Stimulated activated memory B cell treated with anti-CD40 and anti-IgM and Interleukin-4, amounts not matched to agents 10 μg/mL and 1 μg/mL and 100 μg/mL, for 72 hours (primary cell): Measurements from ENCODE around the gene SLC5A12.

ENCODE experiments used
- ATAC-seq: fragments of 150-1000 bp; cut with Tn5 transposase; 2 replicates; pipeline ENCODE4 v1.10.0; 2021
- H3K27ac Mint-ChIP-seq: one replicate; pipeline ENCODE4 v1.8.0; 2022; ENCODE audit warnings: mild to moderate bottlenecking, mixed read lengths
- H3K27me3 Mint-ChIP-seq: one replicate; pipeline ENCODE4 v1.8.0; 2022; ENCODE audit warnings: mixed read lengths
- H3K36me3 Mint-ChIP-seq: one replicate; pipeline ENCODE4 v1.8.0; 2022; ENCODE audit warnings: mixed read lengths
- H3K4me1 Mint-ChIP-seq: one replicate; pipeline ENCODE4 v1.8.0; 2022; ENCODE audit warnings: mixed read lengths
- H3K4me3 Mint-ChIP-seq: one replicate; pipeline ENCODE4 v1.8.0; 2022; ENCODE audit warnings: mild to moderate bottlenecking, moderate library complexity, mixed read lengths
- H3K9me3 Mint-ChIP-seq: one replicate; pipeline ENCODE4 v1.8.0; 2022; ENCODE audit warnings: mixed read lengths

The SLC5A12 gene

DNA sequence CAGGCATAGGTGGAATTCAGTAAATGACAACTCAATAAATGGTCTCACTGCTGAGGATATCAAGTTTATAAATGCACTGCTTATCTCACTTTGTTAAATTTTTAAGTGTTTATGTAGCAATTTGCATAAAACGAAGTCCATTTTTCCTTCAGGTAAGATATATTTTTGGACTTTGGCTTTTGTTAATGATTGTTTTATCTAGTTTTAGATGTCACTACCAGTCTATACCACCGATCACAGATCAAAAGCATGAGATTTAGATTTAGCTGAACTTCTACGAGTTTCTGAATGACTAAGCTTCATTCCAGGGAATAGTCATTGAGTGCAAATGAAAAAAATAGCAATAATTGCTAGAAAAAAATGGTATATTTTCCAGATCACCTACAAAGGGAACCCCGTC lies 12.8 kb upstream of the SLC5A12 start:
- Mint-ChIP-seq H3K4me3 (no peak overlapping the region), H3K27ac (no peak overlapping the region), H3K36me3 (no peaks in the 10 kb centered on the region), H3K4me1 (no peaks in the 10 kb centered on the region), H3K27me3 (no peaks in the 10 kb centered on the region), H3K9me3 (peaks cover 4% of the 10 kb centered on the region)
- ATAC-seq: no peak

GRCh38 chr11:26731084-26731456 lies 9.2 kb upstream of the SLC5A12 start:
- Mint-ChIP-seq H3K4me1 (no peaks in the 10 kb centered on the region), H3K4me3 (no peak overlapping the region), H3K9me3 (peaks cover 4% of the 10 kb centered on the region), H3K27ac (no peak overlapping the region), H3K27me3 (no peaks in the 10 kb centered on the region), H3K36me3 (no peaks in the 10 kb centered on the region)
- ATAC-seq: no peak

- ATAC-seq: no peak
- no peaks in the 10 kb centered on the region for H3K36me3 Mint-ChIP-seq
- no peak overlapping the region for H3K4me3 Mint-ChIP-seq
- no peaks in the 10 kb centered on the region for H3K4me1 Mint-ChIP-seq
- peaks cover 4% of the 10 kb centered on the region for H3K9me3 Mint-ChIP-seq
- H3K27ac Mint-ChIP-seq: no peak overlapping the region
- no peaks in the 10 kb centered on the region for H3K27me3 Mint-ChIP-seq
Observed at GRCh38 chr11:26730414-26731083, 8.7 kb upstream of the SLC5A12 start.

DNA sequence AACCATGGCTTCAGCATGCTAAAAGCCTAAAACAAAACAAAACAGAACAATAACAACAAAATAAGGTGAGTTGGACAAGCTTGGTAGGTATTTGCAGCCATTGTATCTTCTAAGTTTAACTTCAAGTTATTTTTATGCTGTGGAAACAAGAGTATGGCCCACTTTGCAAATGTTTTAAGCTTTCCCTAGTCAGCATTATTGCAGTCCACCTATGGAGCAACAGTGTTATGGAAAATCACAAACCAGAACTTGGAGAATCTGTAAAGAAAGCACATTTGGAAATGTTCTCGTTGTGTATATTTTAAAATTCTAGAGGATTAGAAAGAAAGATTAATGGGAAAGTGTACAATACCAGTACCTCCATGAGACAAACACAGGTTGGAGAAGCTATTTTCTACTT lies 7.4 kb upstream of the SLC5A12 start:
- H3K4me3 Mint-ChIP-seq: no peak overlapping the region
- H3K27ac Mint-ChIP-seq: no peak overlapping the region
- H3K27me3 Mint-ChIP-seq: no peaks in the 10 kb centered on the region
- no peak for ATAC-seq
- peaks cover 5% of the 10 kb centered on the region for H3K9me3 Mint-ChIP-seq
- H3K4me1 Mint-ChIP-seq: no peaks in the 10 kb centered on the region
- H3K36me3 Mint-ChIP-seq: no peaks in the 10 kb centered on the region

DNA sequence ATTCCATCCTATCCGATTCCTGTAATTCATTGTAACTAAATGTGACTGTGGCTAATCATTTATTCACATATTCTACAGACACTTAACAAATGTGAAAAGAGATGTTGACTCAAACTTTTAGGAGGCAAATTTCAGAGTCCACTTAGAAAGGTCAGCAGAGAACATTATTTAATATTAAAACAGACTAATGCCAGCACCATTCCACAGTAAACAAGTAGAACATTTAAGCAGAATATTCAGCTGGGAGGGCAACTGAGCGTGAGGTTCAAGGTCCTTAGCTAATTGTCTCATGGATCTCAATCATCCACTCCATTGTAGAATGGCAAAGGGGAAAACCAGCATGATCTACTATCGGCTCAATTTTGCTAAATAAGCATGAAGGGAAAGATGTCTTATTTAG lies 5.1 kb upstream of the SLC5A12 start:
- ATAC-seq: no peak
- no peak overlapping the region for H3K27ac Mint-ChIP-seq
- H3K9me3 Mint-ChIP-seq: peaks cover 3% of the 10 kb centered on the region
- H3K4me3 Mint-ChIP-seq: no peak overlapping the region
- no peaks in the 10 kb centered on the region for H3K27me3 Mint-ChIP-seq
- no peaks in the 10 kb centered on the region for H3K4me1 Mint-ChIP-seq
- no peaks in the 10 kb centered on the region for H3K36me3 Mint-ChIP-seq

- Mint-ChIP-seq H3K36me3 (no peaks in the 10 kb centered on the region), H3K27me3 (no peaks in the 10 kb centered on the region), H3K4me1 (no peaks in the 10 kb centered on the region), H3K27ac (no peak overlapping the region), H3K9me3 (peaks cover 3% of the 10 kb centered on the region), H3K4me3 (no peak overlapping the region)
- ATAC-seq: no peak
Observed at GRCh38 chr11:26719998-26720397, 1.9 kb downstream of the SLC5A12 start.

DNA sequence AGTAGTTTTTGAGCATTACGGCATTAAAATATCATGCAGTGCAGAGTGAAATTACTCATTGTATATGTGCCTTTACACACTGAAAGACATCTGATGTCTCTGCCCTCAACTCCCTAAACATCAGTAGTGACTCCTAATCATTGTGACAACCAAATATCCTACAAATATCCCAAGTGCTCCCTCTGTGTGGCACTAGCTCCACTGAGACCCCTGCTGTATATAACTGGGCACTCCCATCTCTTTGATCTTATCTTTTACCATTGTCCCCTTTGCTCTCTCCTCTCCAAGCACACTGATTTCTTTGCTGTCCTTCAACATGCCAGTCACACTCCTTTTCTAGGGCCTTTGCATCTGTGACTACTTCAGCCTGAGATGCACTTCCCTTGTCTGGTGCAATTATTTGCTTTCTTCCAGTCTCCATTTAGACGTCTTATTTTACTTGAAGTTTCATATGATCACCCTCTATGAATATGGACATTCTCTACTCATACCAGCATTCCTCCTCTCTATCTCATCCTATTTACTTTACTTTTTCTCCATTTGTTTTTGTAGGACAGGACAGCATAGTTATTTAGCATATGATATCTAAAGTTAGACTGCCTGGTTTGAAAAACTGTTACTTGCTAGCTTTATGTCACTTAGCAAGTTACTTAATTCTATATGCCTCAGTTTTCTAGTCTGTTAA lies 2.4 kb downstream of the SLC5A12 start:
- Mint-ChIP-seq H3K36me3 (no peaks in the 10 kb centered on the region), H3K4me3 (no peak overlapping the region), H3K4me1 (no peaks in the 10 kb centered on the region), H3K27ac (no peak overlapping the region), H3K9me3 (peaks cover 3% of the 10 kb centered on the region), H3K27me3 (no peaks in the 10 kb centered on the region)
- no peak for ATAC-seq

DNA sequence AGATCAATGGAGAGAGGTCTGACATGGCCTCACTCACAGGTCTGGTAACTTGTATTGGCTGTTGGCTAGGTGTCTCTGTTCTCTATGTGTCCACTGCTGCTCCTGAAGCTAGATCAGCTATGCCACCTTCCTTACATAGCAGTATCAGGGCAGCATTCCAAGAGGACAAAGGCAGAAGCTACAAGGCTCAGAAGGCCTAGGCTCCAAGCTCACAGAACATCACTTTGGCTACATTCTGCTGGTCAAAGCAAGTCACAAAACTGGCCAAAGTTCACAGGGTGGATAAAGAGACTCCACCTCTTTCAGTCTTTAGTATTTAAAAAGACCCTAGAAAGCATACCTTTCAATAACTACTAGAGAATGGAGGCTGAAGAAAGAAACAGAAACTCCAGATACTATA lies 4.1 kb downstream of the SLC5A12 start:
- ATAC-seq: no peak
- H3K27me3 Mint-ChIP-seq: no peaks in the 10 kb centered on the region
- H3K4me1 Mint-ChIP-seq: no peaks in the 10 kb centered on the region
- no peaks in the 10 kb centered on the region for H3K9me3 Mint-ChIP-seq
- no peak overlapping the region for H3K27ac Mint-ChIP-seq
- no peak overlapping the region for H3K4me3 Mint-ChIP-seq
- H3K36me3 Mint-ChIP-seq: no peaks in the 10 kb centered on the region

DNA sequence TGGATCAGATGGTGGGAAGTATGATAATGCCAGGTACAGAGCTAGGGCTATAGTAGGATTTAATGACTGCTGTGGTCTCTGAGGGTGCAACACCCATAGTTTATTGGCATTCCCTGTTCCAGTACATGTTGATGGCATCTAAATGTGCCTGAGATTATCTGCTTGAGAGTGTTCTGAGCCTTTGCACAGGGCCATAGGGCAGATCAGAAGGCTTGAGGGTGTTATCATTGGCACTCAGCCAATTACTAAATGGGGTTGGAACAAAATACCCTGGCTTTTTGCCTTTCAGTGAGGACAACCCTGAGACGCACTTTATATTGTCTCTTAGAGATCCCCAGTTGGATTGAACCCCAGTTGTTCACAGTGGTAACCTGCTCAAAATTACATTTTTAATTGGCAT lies 6.7 kb downstream of the SLC5A12 start:
- no peak overlapping the region for H3K27ac Mint-ChIP-seq
- no peaks in the 10 kb centered on the region for H3K4me1 Mint-ChIP-seq
- no peaks in the 10 kb centered on the region for H3K9me3 Mint-ChIP-seq
- H3K4me3 Mint-ChIP-seq: no peak overlapping the region
- no peaks in the 10 kb centered on the region for H3K36me3 Mint-ChIP-seq
- no peak for ATAC-seq
- H3K27me3 Mint-ChIP-seq: no peaks in the 10 kb centered on the region

GRCh38 chr11:26712497-26712896 lies 9.4 kb downstream of the SLC5A12 start:
- Mint-ChIP-seq H3K9me3 (no peaks in the 10 kb centered on the region), H3K36me3 (no peaks in the 10 kb centered on the region), H3K27me3 (no peaks in the 10 kb centered on the region)

GRCh38 chr11:26710489-26710888 lies 11.4 kb downstream of the SLC5A12 start:
- no peaks in the 10 kb centered on the region for H3K9me3 Mint-ChIP-seq
- no peaks in the 10 kb centered on the region for H3K36me3 Mint-ChIP-seq
- H3K4me1 Mint-ChIP-seq: no peaks in the 10 kb centered on the region
- no peak overlapping the region for H3K4me3 Mint-ChIP-seq
- no peak for ATAC-seq
- H3K27ac Mint-ChIP-seq: no peak overlapping the region
- no peaks in the 10 kb centered on the region for H3K27me3 Mint-ChIP-seq

More at GRCh38 chr11:26712497-26712896, 9.4 kb downstream of the SLC5A12 start:
- H3K4me3 Mint-ChIP-seq: no peak overlapping the region
- no peak for ATAC-seq
- no peaks in the 10 kb centered on the region for H3K4me1 Mint-ChIP-seq
- no peak overlapping the region for H3K27ac Mint-ChIP-seq

- H3K27ac Mint-ChIP-seq: no peak overlapping the region
- H3K9me3 Mint-ChIP-seq: no peaks in the 10 kb centered on the region
- no peak for ATAC-seq
- H3K4me1 Mint-ChIP-seq: no peaks in the 10 kb centered on the region
- H3K27me3 Mint-ChIP-seq: no peaks in the 10 kb centered on the region
- no peak overlapping the region for H3K4me3 Mint-ChIP-seq
- no peaks in the 10 kb centered on the region for H3K36me3 Mint-ChIP-seq
Observed at GRCh38 chr11:26708736-26709456, 13.0 kb downstream of the SLC5A12 start.

DNA sequence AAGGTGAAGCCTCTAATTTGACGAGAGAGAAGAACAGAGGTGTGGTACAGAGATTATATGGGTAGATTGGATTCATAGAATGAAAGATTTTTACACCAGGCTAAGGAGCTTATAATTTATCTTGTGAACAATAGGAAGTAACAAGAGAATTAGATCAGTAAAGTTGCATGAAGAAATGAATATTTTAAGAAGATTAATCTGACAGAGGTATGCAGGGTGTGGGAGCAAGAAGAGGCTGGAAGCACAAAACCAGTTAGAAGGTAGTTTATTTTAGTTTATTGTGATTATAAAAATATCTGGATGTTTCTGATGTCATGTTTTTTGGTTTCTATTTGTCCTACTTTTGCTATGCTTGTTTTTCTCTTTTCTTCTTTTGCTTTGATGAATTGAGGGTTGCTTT lies 15.7 kb downstream of the SLC5A12 start:
- no peaks in the 10 kb centered on the region for H3K9me3 Mint-ChIP-seq
- no peaks in the 10 kb centered on the region for H3K27me3 Mint-ChIP-seq
- H3K4me1 Mint-ChIP-seq: no peaks in the 10 kb centered on the region
- no peak for ATAC-seq
- H3K36me3 Mint-ChIP-seq: no peaks in the 10 kb centered on the region
- H3K4me3 Mint-ChIP-seq: no peak overlapping the region
- H3K27ac Mint-ChIP-seq: no peak overlapping the region

DNA sequence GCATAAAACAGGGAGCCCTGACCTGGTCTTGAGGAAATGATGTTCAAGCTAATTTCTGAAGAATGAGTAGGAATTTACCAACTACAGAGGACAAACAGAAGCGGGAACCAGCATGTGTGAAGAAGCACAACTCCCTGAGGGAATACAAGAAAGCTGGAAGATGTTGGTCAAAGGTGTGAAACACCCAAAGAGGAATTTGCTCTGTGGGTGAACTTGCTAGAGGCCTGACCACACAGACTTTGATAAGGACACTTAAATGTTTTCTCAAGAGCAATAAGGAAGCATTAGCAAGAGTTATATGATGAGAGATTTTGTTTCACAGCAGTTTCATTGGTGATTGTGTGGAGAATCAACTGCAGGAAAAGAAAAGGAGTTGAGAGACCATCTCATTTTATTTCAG lies 17.6 kb downstream of the SLC5A12 start:
- H3K27ac Mint-ChIP-seq: no peak overlapping the region
- ATAC-seq: no peak
- H3K4me3 Mint-ChIP-seq: no peak overlapping the region
- no peaks in the 10 kb centered on the region for H3K36me3 Mint-ChIP-seq
- H3K4me1 Mint-ChIP-seq: no peaks in the 10 kb centered on the region
- H3K9me3 Mint-ChIP-seq: no peaks in the 10 kb centered on the region
- no peaks in the 10 kb centered on the region for H3K27me3 Mint-ChIP-seq

GRCh38 chr11:26703411-26704191 lies 18.3 kb downstream of the SLC5A12 start:
- no peaks in the 10 kb centered on the region for H3K4me1 Mint-ChIP-seq
- no peaks in the 10 kb centered on the region for H3K36me3 Mint-ChIP-seq
- ATAC-seq: no peak
- no peak overlapping the region for H3K27ac Mint-ChIP-seq
- H3K27me3 Mint-ChIP-seq: no peaks in the 10 kb centered on the region
- no peak overlapping the region for H3K4me3 Mint-ChIP-seq
- H3K9me3 Mint-ChIP-seq: no peaks in the 10 kb centered on the region
